Amniotic stem cell (primary cell): ENCODE results near the gene CCDC89.
"Not testable (repeated sequence)": the region's sequence is repeated elsewhere in the genome, so short reads cannot be mapped to it uniquely, and the experiment has no call there.

Source experiments
- DNase-seq: peaks from one replicate; lab custom pipeline; 2025; lab: John Stamatoyannopoulos, UW

The CCDC89 gene

GRCh38 chr11:85694385-85694980, 8.5 kb upstream of the CCDC89 start:
- DNase-seq, result peak; percentile 29

- no peak for DNase-seq
Observed at GRCh38 chr11:85685125-85685819, 723 bp downstream of the CCDC89 start.

- DNase-seq, result no peak
Observed at GRCh38 chr11:85682330-85683305, 3.4 kb downstream of the CCDC89 start.

GRCh38 chr11:85680897-85681296, 5.1 kb downstream of the CCDC89 start:
- DNase-seq, result no peak

- no peak for DNase-seq
Observed at GRCh38 chr11:85679576-85679975, 6.4 kb downstream of the CCDC89 start.

GRCh38 chr11:85673393-85673792, 12.6 kb downstream of the CCDC89 start:
- no peak for DNase-seq

- DNase-seq, result no peak
Observed at GRCh38 chr11:85672105-85672902, 13.7 kb downstream of the CCDC89 start.

- not testable (repeated sequence) for DNase-seq
Observed at GRCh38 chr11:85670949-85671663, 14.9 kb downstream of the CCDC89 start.

- no peak for DNase-seq
Observed at GRCh38 chr11:85668157-85668556, 17.8 kb downstream of the CCDC89 start.

GRCh38 chr11:85666687-85667086, 19.3 kb downstream of the CCDC89 start:
- no peak for DNase-seq

- DNase-seq, result no peak
Observed at GRCh38 chr11:85665733-85666132, 20.3 kb downstream of the CCDC89 start.

GRCh38 chr11:85664615-85665481, 21.1 kb downstream of the CCDC89 start, which contains the start of gene CREBZF:
CREBZF (minus strand) TSS chr11:85665129; CDS start chr11:85664875, 254 bp downstream.
- peak; percentile 94 for DNase-seq

GRCh38 chr11:85663753-85664614, 22.0 kb downstream of the CCDC89 start:
- DNase-seq, result peak; percentile 36

- DNase-seq, result no peak
Observed at GRCh38 chr11:85663080-85663752, 22.8 kb downstream of the CCDC89 start.

- DNase-seq, result no peak
Observed at GRCh38 chr11:85661972-85662664, 23.9 kb downstream of the CCDC89 start.

GRCh38 chr11:85658180-85658579, 27.8 kb downstream of the CCDC89 start:
- DNase-seq, result no peak

GRCh38 chr11:85656777-85657176, 29.2 kb downstream of the CCDC89 start:
- DNase-seq, result no peak

- DNase-seq, result not testable (repeated sequence)
Observed at GRCh38 chr11:85654343-85654742, 31.7 kb downstream of the CCDC89 start.
